ENCODE data around the gene LPGAT1. TPM values are rescaled to one million over a fixed set of nuclear protein-coding genes. Genes with fewer than 3 reads are reported as not detected.

LPGAT1 gene
- total and polyA plus RNA-seq, 11 donors, result 5.6 to 40.0 (median 25.0) TPM

DNA sequence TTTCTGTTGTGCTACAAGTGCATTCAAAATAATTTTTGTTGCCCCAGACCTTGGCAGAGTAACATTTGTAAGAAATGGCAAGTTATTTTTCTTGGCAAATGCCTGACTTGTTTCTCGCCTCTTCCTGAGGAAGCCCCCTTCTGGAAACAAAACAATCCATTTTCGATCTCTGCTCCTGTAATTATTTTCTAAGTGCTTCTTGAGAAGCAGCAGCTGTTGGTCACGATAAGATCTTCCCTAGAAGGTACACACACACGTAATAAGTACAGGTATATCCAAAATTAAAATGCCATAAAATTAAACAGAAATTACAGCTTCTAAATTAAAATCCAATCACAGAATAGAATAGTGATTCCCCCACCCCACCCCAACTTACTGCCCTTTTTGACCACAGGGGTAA, 47.3 kb downstream of the LPGAT1 start:
- TF ChIP-seq POLR2A (IDR thresholded peaks at IDR 0.05), result no peak
- TF ChIP-seq, protein P1, sequence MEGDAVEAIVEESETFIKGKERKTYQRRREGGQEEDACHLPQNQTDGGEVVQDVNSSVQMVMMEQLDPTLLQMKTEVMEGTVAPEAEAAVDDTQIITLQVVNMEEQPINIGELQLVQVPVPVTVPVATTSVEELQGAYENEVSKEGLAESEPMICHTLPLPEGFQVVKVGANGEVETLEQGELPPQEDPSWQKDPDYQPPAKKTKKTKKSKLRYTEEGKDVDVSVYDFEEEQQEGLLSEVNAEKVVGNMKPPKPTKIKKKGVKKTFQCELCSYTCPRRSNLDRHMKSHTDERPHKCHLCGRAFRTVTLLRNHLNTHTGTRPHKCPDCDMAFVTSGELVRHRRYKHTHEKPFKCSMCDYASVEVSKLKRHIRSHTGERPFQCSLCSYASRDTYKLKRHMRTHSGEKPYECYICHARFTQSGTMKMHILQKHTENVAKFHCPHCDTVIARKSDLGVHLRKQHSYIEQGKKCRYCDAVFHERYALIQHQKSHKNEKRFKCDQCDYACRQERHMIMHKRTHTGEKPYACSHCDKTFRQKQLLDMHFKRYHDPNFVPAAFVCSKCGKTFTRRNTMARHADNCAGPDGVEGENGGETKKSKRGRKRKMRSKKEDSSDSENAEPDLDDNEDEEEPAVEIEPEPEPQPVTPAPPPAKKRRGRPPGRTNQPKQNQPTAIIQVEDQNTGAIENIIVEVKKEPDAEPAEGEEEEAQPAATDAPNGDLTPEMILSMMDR (IDR thresholded peaks at IDR 0.05), result no peak

DNA sequence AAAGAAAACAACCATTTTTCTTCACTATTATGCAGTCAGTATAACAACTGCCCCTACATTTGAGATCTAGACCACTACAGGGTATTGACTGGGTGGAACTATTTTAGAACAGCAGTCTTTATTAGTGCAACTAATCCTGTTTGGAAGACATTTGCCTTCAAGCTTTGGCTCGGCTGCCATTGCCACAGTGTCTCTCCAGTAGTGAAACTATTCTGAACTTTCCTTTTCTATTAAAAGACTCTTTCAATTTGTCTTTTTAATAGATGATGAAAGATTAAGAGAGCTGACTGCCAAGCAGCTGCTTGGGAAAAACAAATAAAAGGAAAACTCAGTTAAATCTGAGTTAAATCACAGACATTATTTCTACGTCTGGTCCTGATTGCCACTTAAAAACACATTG, 49.3 kb downstream of the LPGAT1 start:
- Histone ChIP-seq H3K27ac (peak overlapping the region in 5 of 12 donors; percentile 3 to 43 (median 9)), H3K4me3 (peak overlapping the region in 4 of 12 donors; percentile 4 to 12 (median 10)), H3K9me3 (no peaks in the 10 kb centered on the region), H3K36me3 (peaks cover 0 to 51% (median 32%) of the 10 kb centered on the region in 9 donors), H3K4me1 (peaks cover 0 to 21% (median 10%) of the 10 kb centered on the region in 12 donors), H3K27me3 (no peaks in the 10 kb centered on the region)
- ATAC-seq (no peak), DNase-seq (no peak)
- whole genome bisulfite sequencing, 4 donors, result 37 to 56% (median 38%) methylated on average over 2 of the region's 2 CpGs
- intact Hi-C loops (cut with DNase I), result no loop called here
- TF ChIP-seq, protein P1 (IDR thresholded peaks at IDR 0.05), result no peak
- TF ChIP-seq POLR2A (IDR thresholded peaks at IDR 0.05), result no peak

More for the DNA sequence above, 47.3 kb downstream of the LPGAT1 start:
- H3K9me3 ChIP-seq, result no peaks in the 10 kb centered on the region
- no peak overlapping the region for H3K4me3 ChIP-seq
- 48 to 64% (median 55%) methylated on average over 4 of the region's 4 CpGs for WGBS, 4 donors
- H3K27me3 ChIP-seq, result no peaks in the 10 kb centered on the region
- DNase-seq, result no peak
- intact Hi-C loops (cut with DNase I), result no loop called here
- no peak overlapping the region for H3K27ac ChIP-seq
- peaks cover 0 to 52% (median 28%) of the 10 kb centered on the region in 9 donors for H3K36me3 ChIP-seq
- peaks cover 0 to 21% (median 10%) of the 10 kb centered on the region in 12 donors for H3K4me1 ChIP-seq
- no peak for ATAC-seq

GRCh38 chr1:211775170-211775569, 55.4 kb downstream of the LPGAT1 start:
- H3K4me3 ChIP-seq, result no peak overlapping the region
- intact Hi-C loops (cut with DNase I), result no loop called here
- WGBS, 4 donors, result 84 to 92% (median 91%) methylated on average over 4 of the region's 4 CpGs
- DNase-seq, result no peak
- H3K9me3 ChIP-seq, result no peaks in the 10 kb centered on the region
- H3K36me3 ChIP-seq, result peaks cover 0 to 82% (median 48%) of the 10 kb centered on the region in 9 donors
- TF ChIP-seq POLR2A (IDR thresholded peaks at IDR 0.05), result no peak
- TF ChIP-seq, protein P1 (IDR thresholded peaks at IDR 0.05), result no peak
- ATAC-seq, result no peak
- no peaks in the 10 kb centered on the region for H3K4me1 ChIP-seq
- H3K27ac ChIP-seq, result no peak overlapping the region
- no peaks in the 10 kb centered on the region for H3K27me3 ChIP-seq

- peaks cover 0 to 40% (median 19%) of the 10 kb centered on the region in 9 donors for H3K36me3 ChIP-seq
- no peaks in the 10 kb centered on the region for H3K9me3 ChIP-seq
- no peaks in the 10 kb centered on the region for H3K27me3 ChIP-seq
- peaks cover 0 to 6% (median 0%) of the 10 kb centered on the region in 12 donors for H3K4me1 ChIP-seq
- no peak for TF ChIP-seq POLR2A (IDR thresholded peaks at IDR 0.05)
- TF ChIP-seq, protein P1 (IDR thresholded peaks at IDR 0.05), result no peak
- H3K4me3 ChIP-seq, result no peak overlapping the region
- ATAC-seq (no peak), DNase-seq (no peak)
- 94 to 100% (median 98%) methylated on average over 1 of the region's 1 CpG for WGBS, 4 donors
- H3K27ac ChIP-seq, result no peak overlapping the region
- intact Hi-C loops (cut with DNase I), result no loop called here
These were observed 65.9 kb downstream of the LPGAT1 start for GRCh38 chr1:211764701-211765100.

All from heart left ventricle (tissue), 16 donors.